GM12865 (cell line): Measurements from ENCODE around the gene KLHL40.

Experiments
- DNase-seq: peaks from one replicate; pipeline ENCODE4 v3.0.0; 2010; ENCODE audit warnings: low read depth
- H3K4me3 ChIP-seq: 2 replicates; pipeline ENCODE4 v1.5.1; 2011; ENCODE audit warnings: mild to moderate bottlenecking, low read depth, low read length, control low read depth
- TF ChIP-seq, protein P1 (sequence below): IDR thresholded peaks from 2 replicates; pipeline ENCODE4 v1.5.1; 2011; ENCODE audit warnings: low read length, control low read depth, low read depth, inconsistent platforms; ENCODE audit not compliant: insufficient read depth; ENCODE audit errors: missing control alignments

The KLHL40 gene

GRCh38 chr3:42657675-42658074 lies 27.7 kb upstream of the KLHL40 start:
- TF ChIP-seq, protein P1, sequence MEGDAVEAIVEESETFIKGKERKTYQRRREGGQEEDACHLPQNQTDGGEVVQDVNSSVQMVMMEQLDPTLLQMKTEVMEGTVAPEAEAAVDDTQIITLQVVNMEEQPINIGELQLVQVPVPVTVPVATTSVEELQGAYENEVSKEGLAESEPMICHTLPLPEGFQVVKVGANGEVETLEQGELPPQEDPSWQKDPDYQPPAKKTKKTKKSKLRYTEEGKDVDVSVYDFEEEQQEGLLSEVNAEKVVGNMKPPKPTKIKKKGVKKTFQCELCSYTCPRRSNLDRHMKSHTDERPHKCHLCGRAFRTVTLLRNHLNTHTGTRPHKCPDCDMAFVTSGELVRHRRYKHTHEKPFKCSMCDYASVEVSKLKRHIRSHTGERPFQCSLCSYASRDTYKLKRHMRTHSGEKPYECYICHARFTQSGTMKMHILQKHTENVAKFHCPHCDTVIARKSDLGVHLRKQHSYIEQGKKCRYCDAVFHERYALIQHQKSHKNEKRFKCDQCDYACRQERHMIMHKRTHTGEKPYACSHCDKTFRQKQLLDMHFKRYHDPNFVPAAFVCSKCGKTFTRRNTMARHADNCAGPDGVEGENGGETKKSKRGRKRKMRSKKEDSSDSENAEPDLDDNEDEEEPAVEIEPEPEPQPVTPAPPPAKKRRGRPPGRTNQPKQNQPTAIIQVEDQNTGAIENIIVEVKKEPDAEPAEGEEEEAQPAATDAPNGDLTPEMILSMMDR = no peak
- H3K4me3 ChIP-seq = no peak overlapping the region
- DNase-seq = no peak

GRCh38 chr3:42658091-42658770 lies 27.1 kb upstream of the KLHL40 start:
- DNase-seq = no peak
- H3K4me3 ChIP-seq = no peak overlapping the region
- TF ChIP-seq, protein P1 = no peak

- no peak for DNase-seq
- TF ChIP-seq, protein P1 = no peak
- H3K4me3 ChIP-seq = no peak overlapping the region
These were observed 26.5 kb upstream of the KLHL40 start for GRCh38 chr3:42658771-42659390.

DNA sequence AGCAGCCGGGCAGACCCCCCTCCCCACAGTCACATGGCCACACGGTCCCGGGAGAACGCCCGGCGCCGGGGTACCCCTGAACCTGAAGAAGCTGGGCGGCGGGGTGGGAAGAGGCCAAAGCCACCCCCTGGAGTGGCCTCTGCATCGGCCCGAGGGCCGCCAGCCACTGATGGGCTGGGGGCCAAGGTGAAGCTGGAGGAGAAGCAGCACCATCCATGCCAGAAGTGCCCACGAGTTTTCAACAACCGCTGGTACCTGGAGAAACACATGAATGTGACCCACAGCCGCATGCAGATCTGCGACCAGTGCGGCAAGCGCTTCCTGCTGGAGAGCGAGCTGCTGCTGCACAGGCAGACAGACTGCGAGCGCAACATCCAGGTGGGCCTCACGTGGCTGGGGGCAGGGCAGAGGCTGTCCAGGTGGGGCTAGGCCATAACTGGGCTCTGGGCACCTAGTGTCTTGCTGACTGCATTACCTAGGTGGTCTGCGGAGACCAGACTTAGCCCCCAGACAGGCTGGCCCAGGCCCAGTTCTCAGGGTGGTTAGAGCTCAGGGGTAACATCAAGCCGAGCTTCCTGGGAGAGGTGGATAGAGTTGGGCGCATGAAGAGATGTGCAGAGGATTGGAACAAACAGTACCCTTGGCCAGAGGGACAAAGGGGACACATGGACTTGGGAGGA lies 25.7 kb upstream of the KLHL40 start:
- TF ChIP-seq, protein P1 = no peak
- H3K4me3 ChIP-seq = no peak overlapping the region
- no peak for DNase-seq

DNA sequence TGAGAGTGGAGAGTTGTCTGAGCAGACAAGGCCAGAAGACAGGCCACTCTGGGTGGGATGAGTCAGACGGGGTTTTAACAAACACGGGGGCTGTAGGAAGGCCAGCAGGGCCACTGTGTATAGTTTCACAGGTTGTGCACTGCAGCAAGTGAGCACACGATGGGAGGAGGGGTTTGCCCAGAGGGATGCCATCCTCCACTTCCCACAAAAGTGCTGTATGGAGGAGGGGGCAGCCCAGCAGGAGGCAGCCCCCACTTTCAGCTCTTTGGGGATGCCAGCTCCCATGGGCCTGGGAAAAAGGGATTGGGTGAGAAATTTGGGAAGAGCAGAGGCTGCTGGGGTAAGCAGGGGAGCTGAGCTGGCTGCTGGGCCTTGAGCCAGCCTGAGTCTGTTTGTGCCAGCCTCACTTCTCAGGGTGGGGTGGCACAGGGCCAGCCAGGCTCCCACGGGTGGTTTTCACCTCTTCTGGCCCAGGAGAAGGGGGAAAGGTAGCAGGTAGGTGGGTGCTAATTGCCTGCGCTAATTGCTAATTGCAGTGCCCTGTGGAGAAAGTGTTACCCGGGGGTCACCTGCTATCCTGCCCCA lies 25.1 kb upstream of the KLHL40 start:
- TF ChIP-seq, protein P1 = no peak
- no peak for DNase-seq
- no peak overlapping the region for H3K4me3 ChIP-seq

GRCh38 chr3:42660898-42661297 lies 24.4 kb upstream of the KLHL40 start:
- peak; percentile 42 for DNase-seq
- TF ChIP-seq, protein P1 = no peak
- no peak overlapping the region for H3K4me3 ChIP-seq
